Smooth muscle cell (in vitro differentiated cells): Measurements from ENCODE around the gene KLF7. TPM values are rescaled to one million over a fixed set of nuclear protein-coding genes. Genes with fewer than 3 reads are reported as not detected.

Experiments
- DNase-seq: peaks from one replicate; lab custom pipeline; 2025; ENCODE audit not compliant: unreplicated experiment; lab: John Stamatoyannopoulos, UW
- H2AFZ ChIP-seq: fragments of 200-600 bp; sonication (generic); 2 replicates; pipeline ENCODE4 v1.6.0; 2016; ENCODE audit warnings: antibody characterized with exemption, low read depth, mild to moderate bottlenecking
- H3F3A ChIP-seq: fragments of 200-600 bp; sonication (generic); 2 replicates; pipeline ENCODE4 v1.6.0; 2017; ENCODE audit warnings: antibody characterized with exemption, low read depth
- H3K27ac ChIP-seq: fragments of 200-600 bp; sonication (generic); 2 replicates; pipeline ENCODE4 v1.5.1; 2016; ENCODE audit warnings: low read depth, mild to moderate bottlenecking
- H3K27me3 ChIP-seq: fragments of 200-600 bp; sonication (generic); 2 replicates; pipeline ENCODE4 v1.6.1; 2016; ENCODE audit warnings: low read depth, mild to moderate bottlenecking
- H3K36me3 ChIP-seq: fragments of 200-600 bp; sonication (generic); 2 replicates; pipeline ENCODE4 v1.5.1; 2016; ENCODE audit warnings: low read depth
- H3K4me1 ChIP-seq: fragments of 200-600 bp; sonication (generic); 2 replicates; pipeline ENCODE4 v1.5.1; 2016; ENCODE audit warnings: low read depth
- H3K4me2 ChIP-seq: fragments of 200-600 bp; sonication (generic); 2 replicates; pipeline ENCODE4 v1.6.0; 2016; ENCODE audit warnings: mild to moderate bottlenecking
- H3K4me3 ChIP-seq: fragments of 200-600 bp; sonication (generic); 2 replicates; pipeline ENCODE4 v1.5.1; 2016; ENCODE audit warnings: mild to moderate bottlenecking
- H3K79me2 ChIP-seq: fragments of 200-600 bp; sonication (generic); 2 replicates; pipeline ENCODE4 v1.6.0; 2016; ENCODE audit warnings: low read depth, mild to moderate bottlenecking
- H3K9ac ChIP-seq: fragments of 200-600 bp; sonication (generic); 2 replicates; pipeline ENCODE4 v1.6.0; 2016; ENCODE audit warnings: low read depth
- H3K9me3 ChIP-seq: fragments of 200-600 bp; sonication (generic); replicated peaks from 2 replicates; pipeline ENCODE4 v1.5.1; 2016; ENCODE audit warnings: low read depth
- H4K20me1 ChIP-seq: fragments of 200-600 bp; sonication (generic); 2 replicates; pipeline ENCODE4 v1.6.0; 2016; ENCODE audit warnings: low read depth
- CTCF ChIP-seq: fragments of 200-600 bp; sonication (generic); IDR thresholded peaks from 2 replicates; pipeline ENCODE4 v1.5.1; 2017; ENCODE audit warnings: borderline replicate concordance, mild to moderate bottlenecking, antibody characterized with exemption; ENCODE audit not compliant: insufficient read depth, poor library complexity, severe bottlenecking
- WGBS: methylation state at CpG from one replicate; pipeline ENCODE4 v1.1.7; 2016; ENCODE audit warnings: low lambda C conversion rate; 5-methylcytosine and 5-hydroxymethylcytosine counted together
- polyA plus RNA-seq: library from polyadenylated mRNA; unstranded; fragments of >200 nt; fragmentation: Nextera tagmentation; extraction: Ambion mirVana; gene quantifications from 2 replicates; pipeline ENCODE4 v1.2.1, GENCODE V29; 2016
- total RNA-seq: library from RNA; depleted of rRNA; stranded (reverse); fragments of >200 nt; gene quantifications from 2 replicates; pipeline ENCODE4 v1.2.3, GENCODE V29; 2014

The KLF7 gene
- total and polyA plus RNA-seq, 2 experiments from 2014 or later: 12.7 to 27.6 TPM

GRCh38 chr2:207077266-207077665 is 88.5 kb downstream of the KLF7 start:
- H3K4me2 ChIP-seq: no peak overlapping the region
- no peaks in the 10 kb centered on the region for H3K27me3 ChIP-seq
- no peak overlapping the region for H3K9ac ChIP-seq
- 88% methylated on average over 2 of the region's 2 CpGs for WGBS
- TF ChIP-seq CTCF: no peak
- H3K9me3 ChIP-seq: no peaks in the 10 kb centered on the region
- peaks cover 13% of the 10 kb centered on the region for H3K36me3 ChIP-seq
- H3K27ac ChIP-seq: no peak overlapping the region
- no peaks in the 10 kb centered on the region for H3K4me1 ChIP-seq
- no peak overlapping the region for H3K4me3 ChIP-seq
- H3F3A ChIP-seq: no peaks in the 10 kb centered on the region
- H2AFZ ChIP-seq: no peak overlapping the region
- H3K79me2 ChIP-seq: no peaks in the 10 kb centered on the region
- no peak for DNase-seq
- H4K20me1 ChIP-seq: peaks cover 8% of the 10 kb centered on the region

GRCh38 chr2:207075456-207075855 is 90.3 kb downstream of the KLF7 start:
- WGBS: 96% methylated on average over 6 of the region's 6 CpGs

GRCh38 chr2:207073801-207074678 is 91.7 kb downstream of the KLF7 start:
- Histone ChIP-seq H3K79me2 (no peaks in the 10 kb centered on the region), H4K20me1 (no peaks in the 10 kb centered on the region), H3K4me3 (no peak overlapping the region), H3K4me2 (no peak overlapping the region), H3K36me3 (no peaks in the 10 kb centered on the region), H3K27me3 (no peaks in the 10 kb centered on the region), H3F3A (no peaks in the 10 kb centered on the region), H2AFZ (no peak overlapping the region), H3K27ac (no peak overlapping the region), H3K4me1 (no peaks in the 10 kb centered on the region), H3K9me3 (no peaks in the 10 kb centered on the region), H3K9ac (no peak overlapping the region)
- no peak for TF ChIP-seq CTCF
- no peak for DNase-seq
- 60% methylated on average over 12 of the region's 12 CpGs for WGBS

More at GRCh38 chr2:207075456-207075855, 90.3 kb downstream of the KLF7 start:
- no peak for TF ChIP-seq CTCF
- Histone ChIP-seq H2AFZ (no peak overlapping the region), H3K27ac (no peak overlapping the region), H3K4me2 (no peak overlapping the region), H3F3A (no peaks in the 10 kb centered on the region), H3K36me3 (peaks cover 10% of the 10 kb centered on the region), H3K9ac (no peak overlapping the region), H3K4me1 (no peaks in the 10 kb centered on the region), H4K20me1 (no peaks in the 10 kb centered on the region), H3K79me2 (no peaks in the 10 kb centered on the region), H3K27me3 (no peaks in the 10 kb centered on the region), H3K9me3 (no peaks in the 10 kb centered on the region), H3K4me3 (no peak overlapping the region)
- no peak for DNase-seq

GRCh38 chr2:207073412-207073800 is 92.3 kb downstream of the KLF7 start:
- no peak overlapping the region for H3K27ac ChIP-seq
- no peaks in the 10 kb centered on the region for H3K27me3 ChIP-seq
- no peak for DNase-seq
- no peak overlapping the region for H3K4me2 ChIP-seq
- TF ChIP-seq CTCF: no peak
- H3F3A ChIP-seq: no peaks in the 10 kb centered on the region
- no peaks in the 10 kb centered on the region for H3K36me3 ChIP-seq
- H2AFZ ChIP-seq: no peak overlapping the region
- no peak overlapping the region for H3K4me3 ChIP-seq
- H3K4me1 ChIP-seq: no peaks in the 10 kb centered on the region
- no peaks in the 10 kb centered on the region for H3K79me2 ChIP-seq
- H3K9ac ChIP-seq: no peak overlapping the region
- H3K9me3 ChIP-seq: no peaks in the 10 kb centered on the region
- H4K20me1 ChIP-seq: no peaks in the 10 kb centered on the region
